Smooth muscle cell (in vitro differentiated cells): ENCODE measurements around the gene DOLK. TPM values are rescaled to one million over a fixed set of nuclear protein-coding genes. Genes with fewer than 3 reads are reported as not detected.

ENCODE experiments used
- DNase-seq: peaks from one replicate; lab custom pipeline; 2025; ENCODE audit not compliant: unreplicated experiment; lab: John Stamatoyannopoulos, UW
- H2AFZ ChIP-seq: fragments of 200-600 bp; sonication (generic); 2 replicates; pipeline ENCODE4 v1.6.0; 2016; ENCODE audit warnings: antibody characterized with exemption, low read depth, mild to moderate bottlenecking
- H3F3A ChIP-seq: fragments of 200-600 bp; sonication (generic); 2 replicates; pipeline ENCODE4 v1.6.0; 2017; ENCODE audit warnings: antibody characterized with exemption, low read depth
- H3K27ac ChIP-seq: fragments of 200-600 bp; sonication (generic); 2 replicates; pipeline ENCODE4 v1.5.1; 2016; ENCODE audit warnings: low read depth, mild to moderate bottlenecking
- H3K27me3 ChIP-seq: fragments of 200-600 bp; sonication (generic); 2 replicates; pipeline ENCODE4 v1.6.1; 2016; ENCODE audit warnings: low read depth, mild to moderate bottlenecking
- H3K36me3 ChIP-seq: fragments of 200-600 bp; sonication (generic); 2 replicates; pipeline ENCODE4 v1.5.1; 2016; ENCODE audit warnings: low read depth
- H3K4me1 ChIP-seq: fragments of 200-600 bp; sonication (generic); 2 replicates; pipeline ENCODE4 v1.5.1; 2016; ENCODE audit warnings: low read depth
- H3K4me2 ChIP-seq: fragments of 200-600 bp; sonication (generic); 2 replicates; pipeline ENCODE4 v1.6.0; 2016; ENCODE audit warnings: mild to moderate bottlenecking
- H3K4me3 ChIP-seq: fragments of 200-600 bp; sonication (generic); 2 replicates; pipeline ENCODE4 v1.5.1; 2016; ENCODE audit warnings: mild to moderate bottlenecking
- H3K79me2 ChIP-seq: fragments of 200-600 bp; sonication (generic); 2 replicates; pipeline ENCODE4 v1.6.0; 2016; ENCODE audit warnings: low read depth, mild to moderate bottlenecking
- H3K9ac ChIP-seq: fragments of 200-600 bp; sonication (generic); 2 replicates; pipeline ENCODE4 v1.6.0; 2016; ENCODE audit warnings: low read depth
- H3K9me3 ChIP-seq: fragments of 200-600 bp; sonication (generic); replicated peaks from 2 replicates; pipeline ENCODE4 v1.5.1; 2016; ENCODE audit warnings: low read depth
- H4K20me1 ChIP-seq: fragments of 200-600 bp; sonication (generic); 2 replicates; pipeline ENCODE4 v1.6.0; 2016; ENCODE audit warnings: low read depth
- WGBS: methylation state at CpG from one replicate; pipeline ENCODE4 v1.1.7; 2016; ENCODE audit warnings: low lambda C conversion rate; 5-methylcytosine and 5-hydroxymethylcytosine counted together
- polyA plus RNA-seq: library from polyadenylated mRNA; unstranded; fragments of >200 nt; fragmentation: Nextera tagmentation; extraction: Ambion mirVana; gene quantifications from 2 replicates; pipeline ENCODE4 v1.2.1, GENCODE V29; 2016
- total RNA-seq: library from RNA; depleted of rRNA; stranded (reverse); fragments of >200 nt; gene quantifications from 2 replicates; pipeline ENCODE4 v1.2.3, GENCODE V29; 2014
- TF ChIP-seq, protein P1 (sequence below): fragments of 200-600 bp; sonication (generic); IDR thresholded peaks from 2 replicates; pipeline ENCODE4 v1.5.1; 2017; ENCODE audit warnings: borderline replicate concordance, mild to moderate bottlenecking, antibody characterized with exemption; ENCODE audit not compliant: insufficient read depth, poor library complexity, severe bottlenecking

The DOLK gene
- total and polyA plus RNA-seq, 2 experiments from 2014 or later, result 14.1 to 31.3 TPM

DNA sequence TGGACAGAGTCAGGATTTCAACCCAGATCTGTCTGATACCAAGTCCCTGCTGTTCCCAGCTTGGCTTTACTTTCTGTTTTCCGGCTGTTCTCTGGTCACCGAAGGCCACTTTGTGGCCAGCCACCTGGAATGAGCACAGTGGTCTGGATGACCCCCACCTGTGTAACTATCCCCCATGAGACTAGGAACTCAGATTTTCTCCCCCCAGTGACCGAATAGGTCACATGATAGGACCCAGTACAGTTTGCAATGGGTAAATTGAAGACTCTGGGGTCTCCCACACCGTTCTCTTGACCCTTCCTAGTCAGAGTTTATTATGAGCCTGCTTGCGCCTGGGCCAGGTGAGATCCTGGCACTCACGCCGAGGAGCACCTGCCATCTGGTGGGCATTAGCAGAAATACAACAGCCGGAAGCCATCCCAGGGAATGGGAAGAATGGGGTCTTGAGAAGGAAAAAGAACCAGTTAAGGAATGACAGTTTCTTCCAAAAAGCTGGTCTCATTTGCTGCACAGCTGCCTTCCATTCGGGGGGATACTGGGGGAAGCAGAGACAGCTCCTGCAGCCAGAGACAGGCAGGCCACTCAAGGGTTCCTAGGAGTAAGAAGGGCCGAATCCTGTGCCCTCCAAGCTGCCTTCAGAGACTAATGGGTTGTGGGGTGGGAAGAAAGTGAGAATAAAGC lies 19.5 kb downstream of the DOLK start:
- H3K4me1 ChIP-seq, result no peaks in the 10 kb centered on the region
- no peaks in the 10 kb centered on the region for H3K27me3 ChIP-seq
- H2AFZ ChIP-seq, result no peak overlapping the region
- no peak overlapping the region for H3K4me3 ChIP-seq
- H3F3A ChIP-seq, result no peaks in the 10 kb centered on the region
- no peak overlapping the region for H3K4me2 ChIP-seq
- H3K27ac ChIP-seq, result no peak overlapping the region
- no peak for DNase-seq
- no peaks in the 10 kb centered on the region for H3K36me3 ChIP-seq
- no peak overlapping the region for H3K9ac ChIP-seq
- H3K9me3 ChIP-seq, result no peaks in the 10 kb centered on the region
- TF ChIP-seq, protein P1, sequence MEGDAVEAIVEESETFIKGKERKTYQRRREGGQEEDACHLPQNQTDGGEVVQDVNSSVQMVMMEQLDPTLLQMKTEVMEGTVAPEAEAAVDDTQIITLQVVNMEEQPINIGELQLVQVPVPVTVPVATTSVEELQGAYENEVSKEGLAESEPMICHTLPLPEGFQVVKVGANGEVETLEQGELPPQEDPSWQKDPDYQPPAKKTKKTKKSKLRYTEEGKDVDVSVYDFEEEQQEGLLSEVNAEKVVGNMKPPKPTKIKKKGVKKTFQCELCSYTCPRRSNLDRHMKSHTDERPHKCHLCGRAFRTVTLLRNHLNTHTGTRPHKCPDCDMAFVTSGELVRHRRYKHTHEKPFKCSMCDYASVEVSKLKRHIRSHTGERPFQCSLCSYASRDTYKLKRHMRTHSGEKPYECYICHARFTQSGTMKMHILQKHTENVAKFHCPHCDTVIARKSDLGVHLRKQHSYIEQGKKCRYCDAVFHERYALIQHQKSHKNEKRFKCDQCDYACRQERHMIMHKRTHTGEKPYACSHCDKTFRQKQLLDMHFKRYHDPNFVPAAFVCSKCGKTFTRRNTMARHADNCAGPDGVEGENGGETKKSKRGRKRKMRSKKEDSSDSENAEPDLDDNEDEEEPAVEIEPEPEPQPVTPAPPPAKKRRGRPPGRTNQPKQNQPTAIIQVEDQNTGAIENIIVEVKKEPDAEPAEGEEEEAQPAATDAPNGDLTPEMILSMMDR, result peak; percentile 75
- peaks cover 5% of the 10 kb centered on the region for H3K79me2 ChIP-seq
- H4K20me1 ChIP-seq, result no peaks in the 10 kb centered on the region
- 42% methylated on average over 10 of the region's 10 CpGs for WGBS

DNA sequence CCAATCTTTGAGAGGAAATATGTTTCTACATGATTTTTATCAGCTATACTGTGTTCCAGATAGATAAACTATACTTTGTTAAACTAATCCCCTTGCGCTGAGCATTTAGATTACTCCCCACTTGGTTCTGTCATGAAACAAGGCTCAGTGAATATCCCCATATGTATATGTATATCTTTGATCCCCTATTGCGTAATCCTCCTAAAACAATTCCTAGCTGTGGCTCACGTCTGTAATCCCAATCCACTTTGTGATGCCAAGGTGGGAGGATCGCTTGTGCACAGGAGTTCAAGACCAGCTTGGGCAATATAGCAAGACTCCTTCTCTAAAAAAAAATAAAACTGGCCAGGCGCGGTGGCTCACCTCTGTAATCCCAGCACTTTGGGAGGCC lies 23.9 kb downstream of the DOLK start:
- Histone ChIP-seq H3K79me2 (peaks cover 5% of the 10 kb centered on the region), H4K20me1 (no peaks in the 10 kb centered on the region), H3K9ac (no peak overlapping the region), H3K4me1 (peaks cover 10% of the 10 kb centered on the region), H3K27me3 (no peaks in the 10 kb centered on the region), H3K9me3 (no peaks in the 10 kb centered on the region), H2AFZ (no peak overlapping the region), H3F3A (peaks cover 4% of the 10 kb centered on the region), H3K4me3 (no peak overlapping the region), H3K4me2 (no peak overlapping the region), H3K36me3 (no peaks in the 10 kb centered on the region), H3K27ac (no peak overlapping the region)
- TF ChIP-seq, protein P1, result no peak
- WGBS, result 83% methylated on average over 6 of the region's 6 CpGs
- DNase-seq, result no peak

DNA sequence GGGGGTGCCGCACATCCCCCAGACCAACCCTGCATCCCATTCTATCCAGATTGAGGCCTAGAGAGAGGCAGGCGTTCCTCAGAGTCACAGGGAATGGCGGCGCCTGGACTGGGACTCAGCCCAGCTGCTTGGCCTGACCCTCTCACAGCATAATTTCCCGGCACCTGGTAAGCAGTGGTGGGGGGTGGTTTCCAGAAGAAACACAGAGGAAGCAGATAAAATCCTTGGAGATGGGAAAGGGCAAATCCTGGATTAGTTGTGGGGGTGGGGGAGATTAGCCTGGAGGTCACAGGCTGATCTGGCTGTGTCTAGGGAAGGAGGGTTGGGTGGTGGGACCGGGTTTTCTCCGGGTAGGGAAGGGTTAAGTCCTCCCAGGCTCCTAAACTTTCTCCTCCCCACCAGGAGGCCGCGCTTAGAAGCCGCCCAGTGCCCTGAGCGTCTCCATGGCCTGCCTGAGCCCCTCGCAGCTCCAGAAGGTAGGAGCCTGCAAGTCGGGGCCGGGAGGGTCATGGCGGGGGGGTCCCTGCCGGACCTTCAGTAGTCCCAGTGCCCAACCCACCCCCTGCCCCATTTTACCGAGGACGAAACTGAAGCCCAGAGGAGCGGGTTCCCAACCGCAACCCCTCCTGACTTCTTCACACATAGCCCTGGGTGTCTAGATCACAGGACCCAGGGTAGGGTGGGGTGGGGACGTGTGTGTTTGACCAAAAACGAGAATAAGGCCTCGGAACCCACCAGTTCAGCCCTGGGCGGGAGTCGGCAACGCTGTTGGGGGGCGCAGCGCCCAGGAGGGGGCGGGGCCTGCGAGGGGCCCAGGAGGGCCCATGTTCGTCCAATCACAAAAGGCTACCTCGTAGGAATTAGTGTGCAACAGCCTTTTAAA lies 25.3 kb downstream of the DOLK start:
- WGBS, result 3% methylated on average over 18 of the region's 32 CpGs
- Histone ChIP-seq H3K36me3 (no peaks in the 10 kb centered on the region), H3K4me3 (peak overlapping the region; percentile 55), H3K9me3 (no peaks in the 10 kb centered on the region), H3K4me1 (peaks cover 10% of the 10 kb centered on the region), H3K79me2 (peaks cover 5% of the 10 kb centered on the region), H3K9ac (peak overlapping the region; percentile 52), H3K27me3 (no peaks in the 10 kb centered on the region), H3F3A (peaks cover 4% of the 10 kb centered on the region), H4K20me1 (no peaks in the 10 kb centered on the region), H2AFZ (no peak overlapping the region), H3K4me2 (peak overlapping the region; percentile 87), H3K27ac (peak overlapping the region; percentile 70)
- peak; percentile 73 for DNase-seq
- TF ChIP-seq, protein P1, result no peak
